ENCODE measurements around the gene DNAJB12. TPM values are rescaled to one million over a fixed set of nuclear protein-coding genes. Genes with fewer than 3 reads are reported as not detected.
"Not testable (repeated sequence)": the region's sequence is repeated elsewhere in the genome, so short reads cannot be mapped to it uniquely, and the experiment has no call there.

DNAJB12 gene
- total and polyA plus RNA-seq, 12 donors, result 36.3 to 67.0 (median 47.8) TPM

GRCh38 chr10:72326665-72327603, 27.8 kb downstream of the DNAJB12 start:
- not testable (repeated sequence) for H3K4me3 ChIP-seq; H3K27me3 ChIP-seq; H3K36me3 ChIP-seq (replicated peaks in 1 of 2); DNase-seq; H3K9me3 ChIP-seq (replicated peaks in 1 of 3)
- Histone ChIP-seq H3K27ac (peak overlapping the region in 3 of 5 donors; percentile 7 to 98 (median 96)), H3K4me1 (replicated peaks in 1 of 2) (peaks cover 35 to 63% of the 10 kb centered on the region in 2 donors)
- intact Hi-C loops (cut with DNase I), result loop anchor here (5.0 to 10.0 kb wide), 2 partner anchors 50 to 52 kb away; partner anchors contain the start of gene DDIT4 (in 1 of the 2)
- 84 to 93% (median 90%) methylated on average over 29 to 32 of the region's 32 CpGs for WGBS, 4 donors
- TF ChIP-seq POLR2A (IDR thresholded peaks at IDR 0.05), result peak in 1 of 2 donors; percentile 11

GRCh38 chr10:72325243-72326175, 29.2 kb downstream of the DNAJB12 start:
- 72 to 88% (median 81%) methylated on average over 16 to 49 of the region's 49 CpGs for WGBS, 4 donors
- peak in 1 of 2 donors; percentile 12 for TF ChIP-seq POLR2A (IDR thresholded peaks at IDR 0.05)
- intact Hi-C loops (cut with DNase I), result loop anchor here (5.0 to 10.0 kb wide), 2 partner anchors 48 to 51 kb away; partner anchors contain the start of gene DDIT4 (in 1 of the 2)
- Histone ChIP-seq H3K27ac (peak overlapping the region in 2 of 5 donors; percentile 42 to 47), H3K4me1 (replicated peaks in 1 of 2) (peaks cover 35 to 62% of the 10 kb centered on the region in 2 donors)
- H3K27me3 ChIP-seq; H3K36me3 ChIP-seq (replicated peaks in 1 of 2); H3K9me3 ChIP-seq (replicated peaks in 1 of 3); H3K4me3 ChIP-seq: not testable (repeated sequence)
- DNase-seq, result peak; percentile 48 to 84 (median 59)

GRCh38 chr10:72323771-72324191, 30.9 kb downstream of the DNAJB12 start:
- Histone ChIP-seq H3K9me3 (replicated peaks in 1 of 3) (no peaks in the 10 kb centered on the region), H3K27me3 (no peaks in the 10 kb centered on the region), H3K4me3 (no peak overlapping the region), H3K27ac (peak overlapping the region in 1 of 5 donors; percentile 10), H3K36me3 (replicated peaks in 1 of 2) (no peaks in the 10 kb centered on the region), H3K4me1 (replicated peaks in 1 of 2) (peaks cover 39 to 61% of the 10 kb centered on the region in 2 donors)
- intact Hi-C loops (cut with DNase I), result loop anchor here in 1 of 2 donors (10.0 kb wide), 1 partner anchor 49 kb away; the partner anchor contains the start of gene DDIT4
- TF ChIP-seq POLR2A (IDR thresholded peaks at IDR 0.05) (no peak), CTCF (IDR thresholded peaks at IDR 0.05) (no peak)
- peak in 1 of 7 donors; percentile 31 for DNase-seq
- 47 to 69% (median 57%) methylated on average over 9 to 12 of the region's 12 CpGs for WGBS, 4 donors

- peaks cover 37 to 61% of the 10 kb centered on the region in 2 donors for H3K4me1 ChIP-seq (replicated peaks in 1 of 2)
- H3K36me3 ChIP-seq (replicated peaks in 1 of 2), result no peaks in the 10 kb centered on the region
- intact Hi-C loops (cut with DNase I), result loop anchor here in 1 of 2 donors (10.0 kb wide), 1 partner anchor 48 kb away; the partner anchor contains the start of gene DDIT4
- 93 to 97% (median 96%) methylated on average over 8 to 10 of the region's 10 CpGs for WGBS, 4 donors
- no peaks in the 10 kb centered on the region for H3K9me3 ChIP-seq (replicated peaks in 1 of 3)
- H3K4me3 ChIP-seq, result no peak overlapping the region
- peak overlapping the region in 1 of 5 donors; percentile 96 for H3K27ac ChIP-seq
- peak in 1 of 7 donors; percentile 23 for DNase-seq
- TF ChIP-seq POLR2A (IDR thresholded peaks at IDR 0.05) (no peak), CTCF (IDR thresholded peaks at IDR 0.05) (no peak)
- no peaks in the 10 kb centered on the region for H3K27me3 ChIP-seq
Measured at GRCh38 chr10:72323108-72323749, 31.5 kb downstream of the DNAJB12 start.

Data from adrenal gland (tissue), 12 donors.